Measurements from ENCODE around the gene PPT2.
A peak's percentile ranks its signal among the peaks of the same experiment; 100 is the strongest.

GRCh38 chr6:32116674-32117073, 37.3 kb upstream of the PPT2 start:
- TF ChIP-seq CHD2 (IDR thresholded peaks at IDR 0.05; ENCODE audit: low read length): no peak
- no peak for TF ChIP-seq TBP (IDR thresholded peaks at IDR 0.05; ENCODE audit: low read depth, low read length)
- no peak for TF ChIP-seq GABPA (IDR thresholded peaks at IDR 0.05; ENCODE audit: borderline replicate concordance, insufficient read depth, low read length)
- TF ChIP-seq, protein P1, sequence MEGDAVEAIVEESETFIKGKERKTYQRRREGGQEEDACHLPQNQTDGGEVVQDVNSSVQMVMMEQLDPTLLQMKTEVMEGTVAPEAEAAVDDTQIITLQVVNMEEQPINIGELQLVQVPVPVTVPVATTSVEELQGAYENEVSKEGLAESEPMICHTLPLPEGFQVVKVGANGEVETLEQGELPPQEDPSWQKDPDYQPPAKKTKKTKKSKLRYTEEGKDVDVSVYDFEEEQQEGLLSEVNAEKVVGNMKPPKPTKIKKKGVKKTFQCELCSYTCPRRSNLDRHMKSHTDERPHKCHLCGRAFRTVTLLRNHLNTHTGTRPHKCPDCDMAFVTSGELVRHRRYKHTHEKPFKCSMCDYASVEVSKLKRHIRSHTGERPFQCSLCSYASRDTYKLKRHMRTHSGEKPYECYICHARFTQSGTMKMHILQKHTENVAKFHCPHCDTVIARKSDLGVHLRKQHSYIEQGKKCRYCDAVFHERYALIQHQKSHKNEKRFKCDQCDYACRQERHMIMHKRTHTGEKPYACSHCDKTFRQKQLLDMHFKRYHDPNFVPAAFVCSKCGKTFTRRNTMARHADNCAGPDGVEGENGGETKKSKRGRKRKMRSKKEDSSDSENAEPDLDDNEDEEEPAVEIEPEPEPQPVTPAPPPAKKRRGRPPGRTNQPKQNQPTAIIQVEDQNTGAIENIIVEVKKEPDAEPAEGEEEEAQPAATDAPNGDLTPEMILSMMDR (IDR thresholded peaks at IDR 0.05; ENCODE audit: control extremely low read depth in 1 of 3, insufficient read depth in 1 of 3, low read depth in 1 of 3, low read length in 3 of 3): peak; percentile 33 to 51 (median 50)

All from H1 (cell line).